ENCODE measurements around the gene C1orf116.
"Not testable (repeated sequence)": the region's sequence is repeated elsewhere in the genome, so short reads cannot be mapped to it uniquely, and the experiment has no call there.

Gene C1orf116

DNA sequence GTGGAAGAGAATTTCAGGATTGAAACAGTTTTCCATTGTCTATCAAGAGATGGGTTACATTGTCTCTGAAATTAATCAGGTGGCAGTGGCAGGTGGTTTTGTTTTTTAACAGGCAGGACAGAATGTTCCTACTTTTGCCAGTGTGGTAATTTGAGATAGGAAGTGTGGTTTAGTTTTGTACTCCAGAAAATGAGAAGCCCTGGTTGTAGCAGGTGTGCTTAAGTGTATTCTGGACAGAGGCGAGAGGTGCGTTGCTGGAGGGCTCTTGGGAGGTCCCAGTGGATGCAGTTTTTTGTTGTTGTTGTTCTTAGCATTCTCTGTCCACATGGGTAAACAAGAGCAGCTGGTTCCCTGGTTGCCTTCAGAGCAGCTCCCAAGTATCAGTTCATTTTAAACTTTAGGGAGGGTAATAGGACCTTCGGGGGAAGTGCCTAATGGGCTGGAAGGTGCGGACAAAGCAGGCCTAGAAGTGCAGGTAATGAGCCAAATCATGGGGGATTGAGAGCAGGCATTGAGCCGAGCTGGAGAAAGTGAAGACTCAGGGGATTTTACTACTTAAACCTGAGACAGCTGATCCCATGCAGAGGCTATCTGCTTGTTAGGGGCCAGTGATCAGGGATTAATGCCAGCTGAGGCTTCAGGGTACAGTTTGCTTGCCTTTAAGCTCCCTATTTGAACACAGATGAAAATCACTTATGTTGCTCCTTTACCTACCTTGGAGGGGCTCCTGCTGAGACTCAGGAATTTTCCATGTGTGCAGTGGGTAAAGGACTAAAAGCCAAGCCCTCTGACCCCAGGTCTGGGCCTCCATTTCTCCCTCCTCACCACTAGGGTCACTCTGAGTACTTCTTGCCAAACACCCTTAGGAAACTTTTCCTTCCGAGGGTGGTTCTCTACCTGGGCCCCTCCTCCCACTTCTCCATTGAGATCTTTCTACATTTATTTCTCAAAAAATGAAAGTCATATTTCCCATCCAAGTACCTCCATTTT lies 26.6 kb upstream of the C1orf116 start:
- no peak for DNase-seq (ENCODE audit: low spot score)

DNA sequence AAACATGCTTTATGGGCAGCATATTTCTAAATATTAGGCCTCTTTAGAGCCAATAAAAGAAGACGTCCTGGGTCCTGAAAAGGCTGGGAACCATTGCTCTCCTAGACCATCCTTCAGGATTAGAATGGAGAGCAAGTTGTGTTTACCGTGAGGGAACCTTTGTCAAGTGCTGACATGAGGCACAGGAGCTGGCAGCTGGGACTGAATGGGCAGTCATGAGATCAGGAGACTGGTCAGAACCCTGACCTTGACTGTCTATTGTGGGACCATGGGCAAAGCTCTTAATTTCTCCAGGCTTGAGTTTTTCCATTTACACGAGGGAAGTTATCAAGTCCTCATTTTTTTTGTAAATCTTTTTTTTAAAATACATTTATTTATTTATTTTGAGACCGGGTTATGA lies 25.7 kb upstream of the C1orf116 start:
- no peak for DNase-seq (ENCODE audit: low spot score)

DNA sequence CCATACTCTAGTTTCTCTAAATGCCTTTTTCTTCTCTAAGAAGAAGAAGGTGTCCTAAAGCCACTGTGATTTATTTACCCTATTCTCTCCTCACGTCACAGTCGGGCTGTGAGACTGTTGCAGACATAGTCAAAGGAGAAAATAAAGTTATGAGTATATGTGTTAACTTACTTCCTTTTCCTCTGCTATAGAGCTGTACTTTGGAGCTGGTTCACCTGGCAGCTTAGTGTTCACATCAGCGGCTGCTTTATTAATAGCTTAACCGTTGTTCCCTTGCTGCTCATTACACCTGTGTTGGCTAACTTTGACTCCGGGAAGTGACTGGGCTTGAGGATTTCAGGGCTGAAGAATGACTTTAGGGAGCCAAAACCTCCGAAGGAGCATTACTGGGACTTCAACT lies 24.1 kb upstream of the C1orf116 start:
- no peak for DNase-seq (ENCODE audit: low spot score)

DNA sequence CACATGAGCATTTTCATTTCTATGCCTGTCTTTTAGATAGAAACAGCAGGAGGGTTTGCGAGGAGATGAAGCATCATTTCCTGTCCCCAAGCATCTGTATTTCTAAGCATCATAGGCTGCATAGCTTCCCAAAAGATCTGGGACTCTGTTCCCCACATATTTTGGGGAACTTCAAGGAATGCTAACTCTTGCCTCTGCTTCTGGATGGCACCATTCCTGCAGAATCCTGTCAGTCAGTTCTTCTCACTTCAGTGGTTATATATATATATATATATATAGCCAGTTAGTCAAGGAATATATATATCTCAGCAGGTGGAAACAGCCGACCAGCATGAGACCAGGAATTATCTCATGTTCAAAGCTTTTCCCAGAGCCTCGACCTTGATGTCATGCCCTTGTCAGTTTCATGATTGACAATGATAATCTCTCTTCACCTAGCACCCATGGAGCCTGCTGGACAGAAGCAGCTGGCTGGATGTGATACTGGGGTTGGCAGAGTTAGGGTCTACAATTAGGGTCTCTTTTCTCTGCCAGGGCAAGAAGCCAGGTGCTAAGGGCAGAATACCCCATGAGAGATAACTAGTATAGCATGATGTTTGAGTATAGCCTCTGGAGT lies 22.9 kb upstream of the C1orf116 start:
- DNase-seq (ENCODE audit: low spot score) = no peak

DNA sequence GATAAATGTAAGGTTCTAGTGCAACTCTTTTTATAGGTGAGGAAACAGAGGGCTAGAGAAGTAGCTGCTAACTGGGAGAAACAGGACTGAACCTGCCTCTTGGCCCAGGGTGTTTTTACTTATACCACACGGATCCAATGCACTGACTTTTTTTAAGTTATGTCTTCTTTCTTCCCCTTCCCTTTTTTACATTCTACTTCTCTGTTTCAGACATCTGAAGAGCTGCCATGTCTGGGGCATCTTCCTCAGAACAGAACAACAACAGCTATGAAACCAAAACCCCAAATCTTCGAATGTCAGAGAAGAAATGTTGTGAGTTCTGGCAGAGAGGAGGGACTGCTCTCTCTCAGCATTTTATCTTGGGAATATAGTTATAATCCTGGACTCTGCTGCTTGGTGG lies 21.9 kb upstream of the C1orf116 start:
- no peak for DNase-seq (ENCODE audit: low spot score)

DNA sequence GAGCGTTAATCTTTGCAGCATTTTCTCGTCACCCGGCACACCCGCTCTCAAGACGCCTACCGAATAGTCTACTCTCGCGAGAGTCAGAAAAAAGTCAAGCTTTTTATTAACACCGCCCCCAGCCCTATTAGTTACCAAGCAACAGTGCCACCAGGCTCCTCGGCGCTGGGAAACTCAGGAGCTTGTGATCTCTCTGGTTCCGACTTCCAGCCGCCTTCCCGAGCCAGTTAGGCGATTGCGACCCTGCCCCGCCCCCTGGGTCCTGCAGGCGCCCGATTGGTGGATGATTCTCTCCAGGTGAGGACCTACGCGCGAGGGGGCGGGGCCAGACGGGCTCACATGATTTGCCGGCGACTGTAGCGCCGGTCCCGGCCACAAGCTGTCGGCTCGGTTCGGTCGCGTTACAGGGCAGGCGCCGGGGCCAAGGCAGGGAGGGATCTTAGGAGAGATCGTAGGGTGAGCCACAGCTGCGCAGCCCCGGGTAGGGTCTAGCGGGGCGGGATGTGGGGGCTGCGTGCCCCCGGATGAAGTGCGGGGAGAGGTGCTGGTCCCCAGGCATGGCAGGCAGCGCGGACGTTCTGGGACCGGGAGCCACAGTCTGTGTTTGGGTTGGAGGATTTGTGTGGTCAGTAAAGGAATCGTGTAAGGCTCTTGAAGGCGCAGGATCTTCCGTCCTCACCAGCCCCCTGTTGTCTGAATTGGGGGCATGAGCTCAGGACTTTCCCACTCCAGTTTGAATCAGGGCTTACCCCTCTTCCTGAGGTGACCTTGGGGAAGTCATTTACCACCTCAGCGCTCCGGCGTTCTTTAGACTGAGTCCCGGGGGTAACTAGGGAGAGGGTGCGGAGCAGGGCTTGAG lies 20.6 kb upstream of the C1orf116 start, which contains the start of gene PFKFB2:
TSS of gene PFKFB2 (plus strand) at position 365 of the 859 bp plus-strand sequence. CDS start 1,443 bp downstream, outside the sequence.
- DNase-seq (ENCODE audit: low spot score) = peak; percentile 99

DNA sequence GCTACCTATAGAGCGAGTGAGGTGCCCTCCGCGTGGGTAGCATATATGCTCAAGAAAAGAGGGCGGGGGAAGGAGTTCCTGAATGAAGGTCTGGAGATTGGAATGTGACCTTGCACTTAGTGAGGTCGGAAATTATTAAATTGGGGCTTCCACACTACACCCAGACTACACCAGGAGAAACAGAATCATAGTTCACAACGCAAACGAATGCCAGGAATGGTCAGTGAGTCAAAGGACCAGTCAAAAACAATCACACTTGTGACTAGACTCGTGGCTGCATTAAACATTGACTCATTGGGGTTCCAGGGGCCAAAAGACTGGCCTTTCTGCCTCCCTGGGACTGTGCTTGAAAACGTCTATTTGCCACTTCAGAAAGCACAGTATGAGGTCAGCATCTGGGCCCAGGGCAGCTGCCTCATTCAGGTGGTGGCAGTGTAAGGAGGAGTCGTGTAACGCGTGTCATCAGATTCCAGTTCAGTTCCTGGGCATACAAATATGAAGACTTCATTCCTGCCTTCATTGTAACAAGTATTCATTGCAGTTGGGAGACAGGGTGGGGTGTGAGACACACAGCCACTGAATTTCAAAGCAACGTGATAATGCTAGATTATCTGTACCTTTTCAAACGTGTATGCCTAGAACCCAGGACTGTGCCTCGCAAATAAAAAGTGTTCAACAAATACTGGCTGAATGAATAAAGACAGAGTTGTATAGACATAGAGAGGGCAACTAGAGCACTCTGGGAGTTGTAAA lies 18.8 kb upstream of the C1orf116 start, which contains the start of gene YOD1:
TSS of gene YOD1 (minus strand) at position 18 of the 753 bp plus-strand sequence. CDS start 178 bp downstream, outside the sequence.
- peak; percentile 74 for DNase-seq (ENCODE audit: low spot score)

DNA sequence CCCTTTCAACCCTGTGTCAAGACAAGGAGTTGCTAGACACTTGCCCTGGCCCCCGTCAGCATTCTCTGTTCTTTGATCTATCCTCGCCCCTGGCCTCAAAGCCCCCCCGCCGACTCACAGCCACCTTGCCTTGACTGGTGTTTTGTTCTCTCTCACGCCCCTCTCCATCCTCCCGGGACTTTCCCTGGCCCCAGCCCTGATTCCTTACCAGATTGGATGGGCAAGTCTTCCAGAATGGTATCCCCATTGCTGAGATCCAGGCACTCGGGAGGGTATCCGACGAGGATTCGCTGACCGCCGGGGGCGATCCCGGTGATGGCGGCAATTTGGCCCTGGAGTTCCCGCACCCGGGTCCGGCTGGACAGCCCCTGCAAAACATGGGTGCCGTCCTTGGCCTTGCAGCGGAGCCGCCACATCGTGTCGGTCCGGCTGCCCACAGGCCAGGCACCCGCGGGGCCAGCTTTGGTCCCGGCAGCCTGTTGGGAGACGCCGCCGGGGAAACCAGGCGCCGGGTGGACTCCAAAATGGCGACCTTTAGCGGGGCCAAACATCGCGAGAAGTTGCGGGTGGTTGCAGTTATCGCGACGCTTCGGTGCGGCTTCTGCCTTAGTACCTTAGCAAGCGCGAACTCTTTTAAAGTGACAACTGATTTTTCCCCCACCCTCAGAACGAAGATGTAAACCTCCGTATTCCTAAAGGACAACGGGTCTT lies 18.1 kb upstream of the C1orf116 start:
- peak; percentile 90 for DNase-seq (ENCODE audit: low spot score)

DNA sequence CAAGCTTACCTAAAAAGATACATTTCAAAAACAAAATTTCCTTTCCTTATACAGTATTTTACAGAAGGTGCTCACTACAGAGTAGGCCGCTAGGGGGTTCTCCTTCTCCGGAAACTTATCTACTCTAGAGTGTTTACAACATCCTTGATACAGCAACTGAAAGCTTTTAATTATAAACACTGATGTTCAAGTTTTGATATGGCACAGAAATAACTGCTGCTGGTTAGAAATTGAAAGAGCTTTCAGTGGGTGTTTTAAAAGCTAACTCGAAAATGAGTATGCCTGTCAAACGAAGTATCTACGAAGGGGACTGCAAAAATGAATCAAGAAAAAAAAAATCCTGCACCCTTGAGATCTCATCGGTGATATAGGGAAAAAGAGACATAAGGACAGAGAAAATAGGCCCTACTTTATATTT lies 17.4 kb upstream of the C1orf116 start:
- peak; percentile 68 for DNase-seq (ENCODE audit: low spot score)

DNA sequence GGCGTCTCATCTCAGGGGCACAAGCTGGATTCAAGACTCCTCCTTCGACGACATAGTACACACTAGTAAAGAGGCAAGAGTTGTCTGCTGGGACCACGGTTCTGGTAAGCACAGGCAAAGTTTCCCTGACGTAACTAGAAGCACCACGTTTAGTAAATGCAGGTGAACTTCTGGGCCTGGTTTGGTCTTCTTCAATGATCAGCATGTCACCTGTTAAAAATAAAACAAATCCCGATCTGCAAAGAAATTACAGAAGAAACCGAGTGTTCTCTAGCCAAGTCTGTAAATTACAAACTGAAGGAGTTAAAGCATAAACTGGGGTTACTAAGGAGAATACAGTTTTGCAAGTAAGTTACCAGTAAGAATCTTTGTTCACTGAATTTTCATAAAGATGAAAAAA lies 17.0 kb upstream of the C1orf116 start:
- no peak for DNase-seq (ENCODE audit: low spot score)

DNA sequence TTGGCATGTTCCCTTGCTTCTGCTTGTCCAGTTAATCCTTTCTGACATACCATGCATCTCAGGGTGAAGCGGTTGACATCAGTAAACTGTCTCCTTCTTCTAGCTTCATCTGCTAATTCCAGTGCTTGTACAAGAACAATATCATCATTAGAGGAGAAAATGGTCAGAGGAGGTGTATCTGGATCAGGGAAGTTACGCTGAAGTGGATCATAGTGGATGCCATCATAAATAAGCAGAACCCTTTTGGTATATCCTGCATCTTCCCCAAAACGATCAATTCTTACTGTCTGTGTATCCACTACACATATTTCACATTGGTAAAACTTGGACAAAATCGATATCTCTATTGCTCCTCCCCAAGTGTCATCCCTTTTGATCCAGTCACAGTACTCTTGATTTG lies 16.5 kb upstream of the C1orf116 start:
- no peak for DNase-seq (ENCODE audit: low spot score)

DNA sequence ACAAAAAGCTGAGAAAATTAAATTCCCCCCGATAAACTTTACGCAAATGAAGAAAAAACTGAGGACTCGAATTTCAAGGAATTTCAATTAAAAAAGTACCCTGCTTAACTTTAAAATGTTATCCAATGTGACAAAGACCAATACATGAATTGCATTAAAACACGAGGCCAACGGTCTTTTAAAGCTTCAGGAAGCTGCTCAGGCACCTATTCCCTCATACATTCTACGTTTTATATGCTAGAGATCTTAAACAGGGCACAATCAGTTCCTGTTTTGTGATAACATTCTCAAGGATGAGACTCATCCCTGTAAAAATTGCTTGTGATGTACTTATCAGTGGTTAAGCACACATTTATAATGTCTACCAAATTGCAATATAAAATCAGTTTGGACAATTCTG lies 15.5 kb upstream of the C1orf116 start:
- DNase-seq (ENCODE audit: low spot score) = no peak

DNA sequence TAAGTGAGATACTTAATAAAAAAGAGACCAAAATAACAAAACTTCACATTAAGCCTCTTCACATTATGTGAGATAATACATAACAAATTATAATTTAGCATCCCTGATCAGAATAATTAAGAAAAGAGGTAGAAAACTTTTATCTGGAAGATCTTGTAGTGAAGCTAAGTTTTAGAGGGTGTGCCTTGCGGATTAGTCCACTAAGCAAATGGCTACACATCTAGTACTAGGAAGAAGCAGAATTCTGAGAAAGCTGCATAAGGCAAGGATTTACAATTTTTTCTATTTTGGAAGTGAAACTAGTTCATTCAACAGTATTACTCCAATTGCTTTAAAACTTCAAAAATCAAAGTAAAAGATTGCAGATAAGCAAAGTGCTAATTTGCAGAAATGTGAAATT lies 14.9 kb upstream of the C1orf116 start:
- DNase-seq (ENCODE audit: low spot score) = no peak

DNA sequence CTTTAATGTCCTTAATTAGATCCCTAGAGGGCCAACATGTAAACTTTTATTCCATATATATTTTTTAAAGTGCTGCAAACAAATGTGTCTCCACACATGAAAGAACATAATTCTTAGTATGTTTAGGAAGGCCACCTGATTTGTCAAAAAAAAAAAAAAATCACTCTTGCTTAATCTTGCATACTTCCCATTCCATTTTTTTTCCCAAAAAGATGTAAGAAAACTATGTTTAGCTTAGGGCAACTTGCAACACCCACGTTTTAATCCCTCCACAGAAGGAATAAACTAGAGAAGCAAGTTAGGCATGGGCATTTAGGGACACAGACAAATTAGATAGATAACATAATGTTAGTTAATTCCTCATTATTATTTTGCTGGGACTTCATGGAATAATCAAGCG lies 12.9 kb upstream of the C1orf116 start:
- DNase-seq (ENCODE audit: low spot score) = no peak

DNA sequence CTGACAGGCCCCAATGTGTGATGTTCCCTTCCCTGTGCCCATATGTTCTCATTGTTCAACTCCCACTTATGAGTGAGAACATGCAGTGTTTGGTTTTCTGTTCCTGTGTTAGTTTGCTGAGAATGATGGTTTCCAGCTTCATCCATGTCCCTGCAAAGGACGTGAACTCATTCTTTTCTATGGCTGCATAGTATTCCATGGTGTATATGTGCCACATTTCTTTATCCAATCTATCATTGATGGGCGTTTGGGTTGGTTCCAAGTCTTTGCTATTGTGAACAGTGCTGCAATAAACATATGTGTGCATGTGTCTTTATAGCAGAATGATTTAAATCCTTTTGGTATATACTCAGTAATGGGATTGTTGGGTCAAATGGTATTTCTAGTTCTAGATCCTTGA lies 8.8 kb upstream of the C1orf116 start:
- DNase-seq (ENCODE audit: low spot score) = not testable (repeated sequence)

DNA sequence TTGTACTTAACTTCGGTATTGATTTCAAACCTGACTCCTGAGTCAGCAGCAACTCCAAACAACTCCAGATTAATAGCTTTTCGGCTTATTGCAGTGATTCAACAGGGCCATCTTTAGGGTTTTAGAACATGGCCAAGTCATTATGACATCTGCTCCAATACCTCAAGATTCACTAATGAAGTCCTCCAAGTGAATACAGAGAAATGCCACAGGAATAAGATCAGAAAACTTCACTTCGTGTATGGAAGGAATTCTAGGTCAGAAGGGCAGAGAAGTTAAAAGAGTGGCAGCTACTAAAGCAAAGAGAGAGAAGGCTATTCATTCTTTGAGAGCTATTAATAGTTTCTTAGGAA lies 7.6 kb upstream of the C1orf116 start:
- DNase-seq (ENCODE audit: low spot score) = no peak

DNA sequence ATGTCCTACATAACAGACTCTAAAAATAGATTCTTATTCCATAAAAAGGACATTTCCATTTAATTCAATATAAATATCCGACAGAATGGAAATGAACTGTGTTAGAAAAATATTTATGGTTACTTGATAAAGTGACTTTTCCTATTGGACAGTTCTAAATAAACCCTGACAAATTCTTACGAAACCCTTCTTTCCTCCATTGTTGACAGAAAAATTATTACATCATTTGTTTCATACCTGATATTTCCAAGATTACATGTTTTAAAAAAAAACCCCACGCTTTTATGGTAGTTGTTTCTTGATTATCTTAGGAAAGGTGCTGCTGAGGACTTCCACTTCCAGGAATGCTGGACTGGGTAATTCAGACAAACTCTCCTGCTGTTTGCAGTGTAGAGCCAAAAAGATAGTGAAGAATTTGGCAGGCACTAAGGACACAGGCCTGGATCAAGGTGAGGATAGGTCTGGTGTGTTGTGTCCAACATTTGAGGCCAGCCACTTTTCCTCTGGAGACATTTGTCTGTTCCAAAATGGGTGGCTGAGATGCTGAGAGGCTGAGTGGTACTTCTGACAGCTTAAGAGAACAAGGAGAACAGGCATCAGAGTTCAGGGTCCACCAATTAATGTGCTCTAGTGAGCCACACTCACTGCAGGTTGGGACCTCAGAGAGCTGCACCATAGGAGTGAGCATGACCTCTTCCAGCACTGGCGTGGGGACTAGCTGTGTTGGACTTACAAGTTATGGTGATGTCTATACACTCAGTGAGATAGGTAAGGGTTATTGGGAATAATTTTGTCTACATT lies 7.0 kb upstream of the C1orf116 start:
- DNase-seq (ENCODE audit: low spot score) = no peak

DNA sequence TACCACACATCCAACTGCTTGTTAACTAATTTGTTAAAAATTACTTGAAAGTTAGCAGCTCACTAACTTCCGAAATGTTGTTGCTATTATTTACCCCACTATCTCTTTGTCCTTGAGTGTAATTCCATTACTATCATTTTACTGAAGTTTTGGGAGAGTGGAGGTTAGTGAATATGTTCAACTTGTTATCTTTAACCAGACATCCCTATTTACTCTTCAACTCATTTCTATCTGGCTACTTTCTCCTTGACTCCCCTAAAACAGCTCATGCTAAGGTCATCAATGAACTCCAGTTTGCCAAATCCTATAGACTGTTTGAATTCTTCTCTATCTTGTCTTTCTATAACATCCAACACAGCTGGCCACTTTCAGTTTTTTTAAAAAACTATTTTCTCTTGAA lies 4.3 kb upstream of the C1orf116 start:
- DNase-seq (ENCODE audit: low spot score) = no peak

DNA sequence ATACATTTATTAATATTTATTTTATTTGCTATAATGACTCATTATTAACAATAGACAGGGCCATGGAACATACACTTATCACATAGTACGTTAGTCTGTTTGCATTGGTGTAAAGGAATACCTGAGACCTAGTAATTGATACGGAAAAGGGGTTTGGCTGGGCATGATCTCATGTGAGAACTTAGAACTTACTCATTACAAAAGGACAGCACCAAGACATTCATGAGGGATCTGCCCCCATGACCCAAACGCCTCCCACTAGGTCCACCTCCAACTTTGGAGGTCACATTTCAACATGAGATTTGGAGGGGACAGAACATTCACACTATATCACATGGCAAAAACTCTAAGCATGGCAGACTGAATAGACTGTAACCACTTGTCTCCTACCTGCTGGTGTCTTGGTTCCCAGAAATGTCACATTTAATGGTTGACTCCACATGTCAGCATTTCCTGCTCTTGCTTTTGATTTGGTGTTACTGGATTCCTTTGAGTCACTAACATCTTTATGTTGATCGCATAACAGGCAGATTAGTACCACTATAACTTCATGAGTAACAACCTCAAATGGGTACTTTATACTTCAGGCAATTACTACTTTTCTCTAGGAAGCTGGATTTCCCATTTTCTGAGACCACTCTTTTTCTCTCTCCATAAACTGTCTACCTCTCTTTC lies 3.5 kb upstream of the C1orf116 start:
- DNase-seq (ENCODE audit: low spot score) = no peak
